ENCODE measurements around the gene TMEM150A.
"Not testable (repeated sequence)": the region's sequence is repeated elsewhere in the genome, so short reads cannot be mapped to it uniquely, and the experiment has no call there.

Gene TMEM150A, protein sequence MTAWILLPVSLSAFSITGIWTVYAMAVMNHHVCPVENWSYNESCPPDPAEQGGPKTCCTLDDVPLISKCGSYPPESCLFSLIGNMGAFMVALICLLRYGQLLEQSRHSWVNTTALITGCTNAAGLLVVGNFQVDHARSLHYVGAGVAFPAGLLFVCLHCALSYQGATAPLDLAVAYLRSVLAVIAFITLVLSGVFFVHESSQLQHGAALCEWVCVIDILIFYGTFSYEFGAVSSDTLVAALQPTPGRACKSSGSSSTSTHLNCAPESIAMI

DNA sequence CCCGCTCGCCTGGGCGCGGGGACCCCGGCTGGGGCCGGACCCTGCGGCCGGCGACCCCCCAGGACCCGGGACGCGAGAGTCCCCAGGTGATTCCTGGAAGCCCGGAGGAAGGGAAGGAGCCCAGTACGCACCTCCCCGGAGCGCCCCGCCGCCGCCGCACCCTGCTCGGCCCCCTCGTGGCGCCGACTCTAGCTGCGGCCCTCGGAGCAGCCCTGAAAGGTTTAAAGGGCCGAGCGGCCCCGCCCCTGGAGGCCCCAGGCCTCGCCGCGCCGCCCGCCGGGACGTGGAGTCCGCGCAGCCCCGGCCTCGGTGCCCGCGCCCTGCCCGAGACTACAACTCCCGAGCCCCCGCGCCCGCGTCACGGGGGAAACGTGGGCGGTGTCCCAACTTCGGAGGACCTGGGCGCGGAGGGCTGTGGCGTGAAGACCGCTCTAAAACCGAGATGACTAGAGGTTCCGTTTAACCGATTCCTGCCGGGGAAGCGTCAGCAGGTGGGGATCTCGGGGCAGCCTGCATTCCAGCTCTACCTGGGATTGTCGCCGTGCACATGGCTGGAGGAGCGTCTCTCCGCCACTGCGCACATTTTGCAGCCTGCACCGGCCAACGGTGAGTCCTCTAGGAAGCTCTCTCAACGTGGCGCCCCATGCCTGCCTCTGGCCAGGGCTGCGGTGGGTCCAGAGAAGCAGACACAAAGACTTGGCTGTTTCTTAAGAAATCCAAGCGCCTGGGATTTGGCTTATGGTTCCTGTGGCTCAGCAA, at the start of gene TMEM150A:
TSS of gene TMEM150A (minus strand) at position 223 of the 759 bp plus-strand sequence. CDS start 750 bp downstream, outside the sequence.
- DNase-seq (ENCODE audit: low spot score), result peak; percentile 95

DNA sequence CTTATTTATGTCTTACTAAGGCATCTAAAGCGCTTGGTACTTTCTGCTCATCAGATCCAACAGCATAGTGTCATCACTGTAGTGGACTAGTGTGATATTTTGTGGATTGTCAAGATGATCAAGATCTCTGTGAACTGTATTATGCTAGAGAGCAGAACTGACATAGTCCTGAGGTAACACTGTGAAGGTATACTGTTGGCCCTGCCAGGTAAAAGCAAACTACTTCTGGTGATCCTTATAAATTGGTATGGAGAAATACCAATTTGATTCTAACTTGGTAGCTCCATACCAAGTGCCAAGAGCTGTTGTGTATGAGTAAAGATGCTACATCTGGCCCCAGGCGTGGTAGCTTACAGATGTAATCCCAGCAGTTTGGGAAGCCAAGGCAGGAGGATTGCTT, 49.6 kb upstream of the TMEM150A start:
- DNase-seq (ENCODE audit: low spot score), result no peak

GRCh38 chr2:85651097-85651496, 48.6 kb upstream of the TMEM150A start:
- no peak for DNase-seq (ENCODE audit: low spot score)

DNA sequence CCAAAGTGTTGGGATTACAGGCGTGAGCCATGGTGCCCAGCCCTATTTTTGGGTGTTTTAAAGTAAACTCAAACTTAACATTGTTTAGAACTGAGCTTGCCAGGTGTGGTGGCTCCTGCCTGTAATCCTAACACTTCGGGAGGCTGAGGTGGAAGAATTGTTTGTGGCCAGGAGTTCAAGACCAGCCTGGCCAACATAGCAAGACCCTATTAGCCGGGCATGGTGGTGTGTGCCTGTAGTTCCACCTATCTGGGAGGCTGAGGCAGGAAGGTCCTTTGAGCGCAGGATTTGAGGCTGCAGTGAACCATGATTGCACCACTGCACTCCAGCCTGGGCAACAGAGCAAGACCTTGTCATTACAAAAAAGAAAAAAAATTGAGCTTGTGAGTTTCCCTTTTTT, 48.0 kb upstream of the TMEM150A start:
- no peak for DNase-seq (ENCODE audit: low spot score)

- DNase-seq (ENCODE audit: low spot score), result peak; percentile 41
These were observed 47.0 kb upstream of the TMEM150A start for GRCh38 chr2:85649201-85650190.

DNA sequence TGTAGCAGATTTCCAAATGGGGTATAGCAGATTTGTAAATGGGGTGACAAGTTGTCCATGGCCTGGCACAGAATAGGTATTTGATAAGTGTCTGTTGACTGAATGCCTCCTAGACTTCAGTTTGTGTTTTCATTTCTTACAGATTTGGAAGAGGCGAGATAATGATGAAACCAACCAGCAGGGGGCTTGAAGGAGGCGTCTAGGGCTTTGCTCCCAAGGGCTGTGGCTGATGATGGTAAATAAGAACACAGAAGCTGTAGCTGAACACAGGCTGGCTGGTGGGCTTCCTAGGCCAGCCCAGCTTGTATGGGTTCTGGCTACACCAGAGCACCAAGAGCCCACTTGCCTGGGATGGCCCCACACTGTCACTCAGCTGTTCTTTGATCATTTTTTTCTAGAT, 46.1 kb upstream of the TMEM150A start:
- peak; percentile 75 for DNase-seq (ENCODE audit: low spot score)

- DNase-seq (ENCODE audit: low spot score), result no peak
These were observed 45.5 kb upstream of the TMEM150A start for GRCh38 chr2:85647823-85648526.

DNA sequence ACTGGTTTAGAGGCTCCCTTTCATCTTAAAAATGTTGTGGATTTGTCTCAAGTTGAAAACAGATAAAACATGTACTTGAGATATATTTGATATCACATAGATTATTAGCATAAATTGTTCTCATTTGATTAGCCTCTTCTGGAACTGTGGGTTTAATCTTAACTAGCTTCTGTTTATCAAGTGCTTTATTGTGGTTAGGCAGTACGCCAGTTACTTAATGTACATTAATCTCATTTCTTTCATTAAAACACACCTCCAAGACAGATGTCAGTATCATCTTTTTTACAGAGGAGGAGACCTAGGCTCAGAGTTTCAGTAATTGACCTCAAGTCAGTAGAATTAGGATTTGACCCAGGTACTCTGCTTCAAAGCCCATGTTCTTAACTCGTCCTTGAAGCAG, 43.7 kb upstream of the TMEM150A start:
- DNase-seq (ENCODE audit: low spot score), result no peak

DNA sequence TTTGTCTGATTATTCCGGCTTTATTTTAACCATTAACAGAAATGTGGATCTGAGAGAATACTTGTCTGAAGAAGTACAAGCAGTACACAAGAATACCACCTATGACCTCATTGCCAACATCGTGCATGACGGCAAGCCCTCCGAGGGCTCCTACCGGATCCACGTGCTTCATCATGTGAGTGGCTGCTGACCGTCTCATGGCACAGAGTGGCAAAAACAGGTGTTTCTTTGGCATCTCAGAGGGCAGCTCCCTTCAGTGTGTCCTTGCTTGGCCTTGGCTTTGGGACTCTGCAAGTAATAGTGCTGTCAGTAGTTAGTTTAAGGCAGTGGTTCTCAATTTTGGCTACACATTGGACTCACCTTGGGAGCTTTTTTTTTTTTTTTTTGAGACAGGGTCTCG, 42.4 kb upstream of the TMEM150A start:
- no peak for DNase-seq (ENCODE audit: low spot score)

- DNase-seq (ENCODE audit: low spot score), result no peak
These were observed 40.2 kb upstream of the TMEM150A start for GRCh38 chr2:85642725-85643124.

- DNase-seq (ENCODE audit: low spot score), result no peak
These were observed 33.1 kb upstream of the TMEM150A start for GRCh38 chr2:85635636-85636035.

DNA sequence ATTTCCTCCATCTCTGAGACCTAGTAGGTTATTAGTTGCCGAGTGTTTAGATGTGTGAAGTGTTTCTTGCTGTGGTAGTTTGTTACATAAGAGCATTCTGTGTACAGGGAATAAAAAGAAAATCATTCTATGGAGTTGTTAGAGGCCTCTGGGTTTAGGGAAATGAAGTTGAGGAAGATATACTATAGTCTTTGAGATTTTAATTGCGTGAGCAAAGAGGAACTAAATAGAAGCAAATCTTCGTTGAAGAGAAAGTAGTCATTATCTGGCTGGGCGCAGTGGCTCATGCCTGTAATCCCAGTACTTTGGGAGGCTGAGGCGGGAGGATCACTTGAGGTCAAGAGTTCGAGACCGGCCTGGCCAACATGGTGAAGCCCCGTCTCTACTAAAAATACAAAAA, 32.5 kb upstream of the TMEM150A start:
- DNase-seq (ENCODE audit: low spot score), result no peak

DNA sequence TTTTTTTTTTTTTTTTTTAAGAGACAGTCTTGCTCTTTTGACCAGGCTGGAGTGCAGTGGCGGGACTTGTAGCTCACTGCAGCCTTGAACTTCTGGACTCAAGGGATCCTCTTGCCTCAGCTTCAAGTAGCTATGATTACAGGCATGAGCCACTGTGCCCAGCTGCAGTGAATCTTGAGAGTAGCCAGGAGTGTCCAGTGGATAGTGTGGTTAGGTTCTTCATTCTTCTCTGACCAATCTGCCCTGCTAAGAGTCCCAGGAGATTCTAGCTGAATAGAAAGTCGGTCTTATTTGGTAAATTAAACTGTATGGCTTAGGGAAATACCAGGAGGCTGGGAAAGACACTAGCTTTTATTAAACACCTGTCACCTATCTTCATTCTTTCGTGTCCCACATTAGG, 28.8 kb upstream of the TMEM150A start:
- DNase-seq (ENCODE audit: low spot score), result no peak

GRCh38 chr2:85628658-85629057, 26.2 kb upstream of the TMEM150A start:
- no peak for DNase-seq (ENCODE audit: low spot score)

DNA sequence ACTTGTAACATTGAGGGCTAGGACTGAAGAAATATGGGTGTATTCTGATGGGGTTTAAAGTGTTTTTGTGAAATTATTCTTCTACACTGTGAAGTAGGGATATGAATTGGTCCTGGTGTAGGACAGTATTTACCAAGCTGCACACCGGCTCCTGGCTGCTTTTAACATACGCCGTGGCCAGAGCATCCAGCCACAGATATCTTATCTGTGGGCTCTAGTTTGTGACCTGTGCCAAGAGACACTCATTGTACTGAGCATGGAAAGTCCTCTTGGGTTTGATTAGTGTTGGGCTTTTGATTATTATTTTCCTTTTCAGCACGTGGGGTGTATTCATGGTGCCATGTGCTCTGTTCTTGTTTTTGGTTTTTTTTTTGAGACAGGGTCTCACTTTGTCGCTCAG, 21.5 kb upstream of the TMEM150A start:
- no peak for DNase-seq (ENCODE audit: low spot score)

- DNase-seq (ENCODE audit: low spot score), result no peak
These were observed 18.8 kb upstream of the TMEM150A start for GRCh38 chr2:85621338-85621737.

- no peak for DNase-seq (ENCODE audit: low spot score)
These were observed 17.1 kb upstream of the TMEM150A start for GRCh38 chr2:85619617-85620016.

DNA sequence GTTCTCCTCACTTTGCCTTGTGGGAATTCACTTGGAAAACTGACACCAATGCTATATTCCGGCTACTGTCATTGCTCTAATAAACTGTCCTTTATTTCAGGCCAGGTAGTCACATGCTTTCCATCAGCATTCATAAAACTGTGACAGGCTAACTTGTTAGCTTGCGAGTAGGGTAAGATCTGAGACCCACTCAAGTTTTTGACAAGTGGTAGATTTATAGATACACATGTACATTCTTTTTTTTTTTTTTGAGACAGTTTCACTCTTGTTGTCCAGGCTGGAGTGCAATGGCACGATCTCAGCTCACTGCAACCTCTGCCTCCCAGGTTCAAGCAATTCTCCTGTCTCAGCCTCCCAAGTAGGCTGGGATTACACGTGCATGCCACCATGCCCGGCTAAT, 15.2 kb upstream of the TMEM150A start:
- DNase-seq (ENCODE audit: low spot score), result not testable (repeated sequence)

- DNase-seq (ENCODE audit: low spot score), result no peak
These were observed 12.9 kb upstream of the TMEM150A start for GRCh38 chr2:85615413-85615728.

GRCh38 chr2:85614757-85615156, 12.3 kb upstream of the TMEM150A start:
- not testable (repeated sequence) for DNase-seq (ENCODE audit: low spot score)

- DNase-seq (ENCODE audit: low spot score), result no peak
These were observed 11.4 kb upstream of the TMEM150A start for GRCh38 chr2:85613717-85614515.
